Trophoblast cell (in vitro differentiated cells and primary cell): ENCODE data around the gene CENPU. TPM values are rescaled to one million over a fixed set of nuclear protein-coding genes. Genes with fewer than 3 reads are reported as not detected.
"Not testable (repeated sequence)": the region's sequence is repeated elsewhere in the genome, so short reads cannot be mapped to it uniquely, and the experiment has no call there.

ENCODE experiments used
- DNase-seq, 2 donors: peaks; one replicate each; pipeline ENCODE4 v3.0.0-alpha.2; 2016
- H2AFZ ChIP-seq: 2 replicates; pipeline ENCODE4 v1.6.1; 2013; ENCODE audit warnings: low read length, moderate library complexity, mild to moderate bottlenecking; ENCODE audit not compliant: insufficient read depth, poor library complexity
- H2AK5ac ChIP-seq: 2 replicates; pipeline ENCODE4 v1.6.1; 2013; ENCODE audit warnings: mild to moderate bottlenecking, low read length
- H2BK120ac ChIP-seq: 2 replicates; pipeline ENCODE4 v1.6.1; 2013; ENCODE audit warnings: low read length, mild to moderate bottlenecking, moderate library complexity; ENCODE audit not compliant: insufficient read depth, poor library complexity
- H2BK12ac ChIP-seq: 2 replicates; pipeline ENCODE4 v1.6.1; 2013; ENCODE audit warnings: mild to moderate bottlenecking, low read length, moderate library complexity
- H2BK5ac ChIP-seq: 2 replicates; pipeline ENCODE4 v1.6.1; 2013; ENCODE audit warnings: low read length, low read depth, moderate library complexity, mild to moderate bottlenecking; ENCODE audit not compliant: poor library complexity
- H3K14ac ChIP-seq: 2 replicates; pipeline ENCODE4 v1.6.1; 2013; ENCODE audit warnings: mild to moderate bottlenecking, low read length
- H3K18ac ChIP-seq: 2 replicates; pipeline ENCODE4 v1.6.1; 2013; ENCODE audit warnings: mild to moderate bottlenecking, low read length
- H3K23ac ChIP-seq: 2 replicates; pipeline ENCODE4 v1.6.1; 2013; ENCODE audit warnings: low read length
- H3K27ac ChIP-seq: 2 replicates; pipeline ENCODE4 v1.5.1; 2013; ENCODE audit warnings: low read depth, mild to moderate bottlenecking, inconsistent platforms, low read length, moderate library complexity
- H3K27me3 ChIP-seq: 2 replicates; pipeline ENCODE4 v1.6.1; 2013; ENCODE audit warnings: inconsistent platforms, mild to moderate bottlenecking, low read length, moderate library complexity; ENCODE audit not compliant: insufficient read depth
- H3K36me3 ChIP-seq, 2 experiments: 1 replicate in 1 of 2; 2 replicates in 1 of 2; pipeline ENCODE4 v1.6.1; 2013; ENCODE audit warnings: low read length in 2 of 2, mild to moderate bottlenecking in 2 of 2, moderate library complexity in 1 of 2; ENCODE audit not compliant: insufficient read depth in 2 of 2, control insufficient read depth in 1 of 2
- H3K4ac ChIP-seq: 2 replicates; pipeline ENCODE4 v1.6.1; 2013; ENCODE audit warnings: low read depth, mild to moderate bottlenecking, low read length, moderate library complexity
- H3K4me1 ChIP-seq, 2 experiments: 1 replicate in 1 of 2; 2 replicates in 1 of 2; pipeline ENCODE4 v1.6.1; 2013; ENCODE audit warnings: low read length in 2 of 2, mild to moderate bottlenecking in 2 of 2, moderate library complexity in 1 of 2; ENCODE audit not compliant: insufficient read depth in 2 of 2, control insufficient read depth in 1 of 2
- H3K4me2 ChIP-seq: 2 replicates; pipeline ENCODE4 v1.6.1; 2013; ENCODE audit warnings: inconsistent platforms, mild to moderate bottlenecking, low read length, moderate library complexity
- H3K4me3 ChIP-seq: 2 replicates; pipeline ENCODE4 v1.5.1; 2013; ENCODE audit warnings: mild to moderate bottlenecking, low read depth, low read length, inconsistent platforms
- H3K79me1 ChIP-seq: one replicate; pipeline ENCODE4 v1.6.1; 2013; ENCODE audit warnings: low read length
- H3K79me2 ChIP-seq: 2 replicates; pipeline ENCODE4 v1.6.1; 2013; ENCODE audit warnings: low read length, mild to moderate bottlenecking; ENCODE audit not compliant: control insufficient read depth, insufficient read depth, poor library complexity
- H3K9ac ChIP-seq: 2 replicates; pipeline ENCODE4 v1.6.1; 2013; ENCODE audit warnings: mild to moderate bottlenecking, low read length
- H3K9me3 ChIP-seq: 2 replicates; pipeline ENCODE4 v1.6.1; 2013; ENCODE audit warnings: low read depth, mild to moderate bottlenecking, control low read depth, inconsistent platforms, low read length; ENCODE audit not compliant: insufficient read depth
- H4K12ac ChIP-seq: 2 replicates; pipeline ENCODE4 v1.6.1; 2013; ENCODE audit warnings: low read depth, mild to moderate bottlenecking, low read length, moderate library complexity
- H4K8ac ChIP-seq: 2 replicates; pipeline ENCODE4 v1.6.1; 2013; ENCODE audit warnings: low read depth, mild to moderate bottlenecking, low read length, moderate library complexity
- H4K91ac ChIP-seq: one replicate; pipeline ENCODE4 v1.6.1; 2013; ENCODE audit warnings: low read depth, mild to moderate bottlenecking, low read length, moderate library complexity
- WGBS: extraction: QIAGEN DNeasy Blood & Tissue Kit; methylation state at CpG from one replicate; pipeline ENCODE4 v1.1.7; 2013; ENCODE audit warnings: missing lambda C conversion rate; ENCODE audit not compliant: insufficient read length, insufficient coverage; ENCODE audit errors: extremely low coverage; 5-methylcytosine and 5-hydroxymethylcytosine counted together
- polyA plus RNA-seq: library from polyadenylated mRNA; stranded (reverse); fragments of 200-250 nt; gene quantifications from 2 replicates; pipeline ENCODE4 v1.2.3, GENCODE V29; 2013

Gene CENPU, protein sequence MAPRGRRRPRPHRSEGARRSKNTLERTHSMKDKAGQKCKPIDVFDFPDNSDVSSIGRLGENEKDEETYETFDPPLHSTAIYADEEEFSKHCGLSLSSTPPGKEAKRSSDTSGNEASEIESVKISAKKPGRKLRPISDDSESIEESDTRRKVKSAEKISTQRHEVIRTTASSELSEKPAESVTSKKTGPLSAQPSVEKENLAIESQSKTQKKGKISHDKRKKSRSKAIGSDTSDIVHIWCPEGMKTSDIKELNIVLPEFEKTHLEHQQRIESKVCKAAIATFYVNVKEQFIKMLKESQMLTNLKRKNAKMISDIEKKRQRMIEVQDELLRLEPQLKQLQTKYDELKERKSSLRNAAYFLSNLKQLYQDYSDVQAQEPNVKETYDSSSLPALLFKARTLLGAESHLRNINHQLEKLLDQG
- 29.0 and 31.5 TPM in 2 replicates for polyA plus RNA-seq

DNA sequence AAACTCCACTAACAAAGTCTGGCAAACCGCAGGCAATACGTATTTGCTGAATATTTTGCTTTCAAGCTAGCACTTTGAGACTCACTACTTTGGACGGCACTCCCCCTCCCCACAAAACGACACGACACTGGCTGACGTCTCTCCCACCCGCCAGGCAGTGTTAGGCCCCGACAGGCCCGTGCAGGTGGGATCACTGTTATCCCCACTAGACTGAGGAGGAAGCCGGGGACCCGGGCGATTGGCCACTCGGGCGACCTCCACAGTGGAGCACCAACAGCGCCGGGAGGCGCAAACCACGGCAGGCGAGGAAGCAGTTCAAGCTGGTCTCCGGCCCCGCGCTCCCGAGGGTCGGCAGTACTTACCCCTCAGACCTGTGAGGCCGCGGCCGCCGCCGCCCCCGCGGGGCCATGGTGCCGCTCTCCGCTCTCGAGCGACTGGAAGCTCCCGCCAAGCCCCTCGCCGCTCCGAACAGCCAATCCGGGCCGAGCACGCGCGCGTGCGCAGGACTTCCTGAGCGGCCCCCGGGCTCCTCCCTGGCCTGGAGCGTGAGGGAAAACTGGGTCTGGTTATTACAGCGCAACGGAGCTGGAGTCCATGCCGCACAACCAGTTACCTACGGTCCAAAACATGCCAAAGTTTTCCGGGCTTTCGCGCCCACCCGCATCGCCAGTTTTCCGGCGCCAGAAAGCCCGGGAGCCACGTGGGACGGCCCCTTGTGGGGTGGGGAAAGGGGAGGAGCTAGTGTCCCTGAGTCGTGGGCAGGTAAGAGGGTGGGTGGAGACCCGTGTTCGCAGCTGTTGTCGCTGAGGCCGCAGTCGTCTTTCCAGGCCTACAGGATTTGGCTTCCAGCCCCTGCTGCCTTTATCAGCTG lies at the start of gene CENPU:
CENPU (minus strand) TSS at position 443 of the 871 bp plus-strand sequence; CDS start at position 409, 34 bp downstream.
- WGBS, result no CpG with 5 or more reads among the region's 69 CpGs
- Histone ChIP-seq H2BK12ac (no peak within 1 kb of the TSS), H3K4me1 (no peaks in the 10 kb centered on the region), H3K9ac (peak within 1 kb of the TSS; percentile 67), H3K27ac (peak within 1 kb of the TSS; percentile 3), H4K91ac (peak within 1 kb of the TSS; percentile 41), H2AFZ (peak within 1 kb of the TSS; percentile 85), H2BK5ac (peak within 1 kb of the TSS; percentile 7), H3K4ac (peak within 1 kb of the TSS; percentile 14), H3K27me3 (no peaks in the 10 kb centered on the region), H3K79me2 (no peaks in the 10 kb centered on the region), H4K8ac (peak within 1 kb of the TSS; percentile 9), H2BK120ac (no peak within 1 kb of the TSS), H3K18ac (peak within 1 kb of the TSS; percentile 34), H3K4me2 (peak within 1 kb of the TSS; percentile 96), H3K23ac (no peak within 1 kb of the TSS), H3K4me3 (peak within 1 kb of the TSS; percentile 88), H2AK5ac (no peak within 1 kb of the TSS), H3K14ac (no peak within 1 kb of the TSS), H3K79me1 (peaks cover 2% of the 10 kb centered on the region), H3K36me3 (peaks cover 0 to 4% of the 10 kb centered on the region in 2 experiments), H4K12ac (no peak within 1 kb of the TSS), H3K9me3 (no peaks in the 10 kb centered on the region)
- DNase-seq, result peak; percentile 97 to 99

DNA sequence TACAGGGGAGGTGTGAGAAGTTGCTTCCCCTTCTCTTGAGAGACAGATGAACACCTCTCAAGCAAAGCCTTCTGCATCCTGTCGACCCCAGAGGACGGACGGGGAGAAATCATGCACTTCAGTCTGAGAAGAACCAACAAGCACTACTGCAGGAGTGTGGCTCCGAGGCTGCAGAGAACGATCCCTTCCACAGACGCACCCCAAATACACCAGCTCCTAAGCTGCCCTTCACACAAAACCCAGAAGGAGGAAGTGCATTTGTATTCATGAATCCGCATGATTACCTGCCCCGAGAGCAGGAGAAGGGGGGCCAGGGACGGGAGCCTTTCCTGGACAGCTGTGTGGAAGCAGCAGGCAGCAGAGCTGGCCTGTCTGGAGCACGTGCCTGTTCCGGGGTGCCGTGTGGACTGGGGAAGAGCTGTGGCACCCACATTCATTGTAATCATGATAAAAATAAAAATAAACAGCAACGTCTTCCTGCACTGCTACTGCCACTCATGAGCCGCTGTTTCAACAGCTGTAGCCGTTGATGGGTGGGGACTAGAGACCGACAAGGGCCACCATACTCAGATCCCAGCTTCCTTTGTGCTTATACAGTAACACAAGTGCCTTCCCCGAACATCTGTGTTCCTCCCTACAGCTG lies 49.0 kb upstream of the CENPU start:
- no peak overlapping the region for H3K9ac ChIP-seq
- H3K23ac ChIP-seq, result no peak overlapping the region
- H2BK5ac ChIP-seq, result no peak overlapping the region
- WGBS, result no CpG with 5 or more reads among the region's 17 CpGs
- no peak overlapping the region for H2BK12ac ChIP-seq
- peaks cover 0 to 2% of the 10 kb centered on the region in 2 experiments for H3K36me3 ChIP-seq
- H3K4me3 ChIP-seq, result no peak overlapping the region
- no peak overlapping the region for H2BK120ac ChIP-seq
- peaks cover under 1% of the 10 kb centered on the region for H3K9me3 ChIP-seq
- no peak overlapping the region for H2AFZ ChIP-seq
- H3K4me1 ChIP-seq, result no peaks in the 10 kb centered on the region
- no peak overlapping the region for H4K91ac ChIP-seq
- H3K79me1 ChIP-seq, result no peaks in the 10 kb centered on the region
- no peak overlapping the region for H3K18ac ChIP-seq
- no peak overlapping the region for H3K27ac ChIP-seq
- no peaks in the 10 kb centered on the region for H3K79me2 ChIP-seq
- no peak overlapping the region for H4K8ac ChIP-seq
- no peak overlapping the region for H4K12ac ChIP-seq
- H2AK5ac ChIP-seq, result no peak overlapping the region
- no peaks in the 10 kb centered on the region for H3K27me3 ChIP-seq
- no peak overlapping the region for H3K4me2 ChIP-seq
- no peak overlapping the region for H3K4ac ChIP-seq
- DNase-seq, result no peak
- no peak overlapping the region for H3K14ac ChIP-seq

DNA sequence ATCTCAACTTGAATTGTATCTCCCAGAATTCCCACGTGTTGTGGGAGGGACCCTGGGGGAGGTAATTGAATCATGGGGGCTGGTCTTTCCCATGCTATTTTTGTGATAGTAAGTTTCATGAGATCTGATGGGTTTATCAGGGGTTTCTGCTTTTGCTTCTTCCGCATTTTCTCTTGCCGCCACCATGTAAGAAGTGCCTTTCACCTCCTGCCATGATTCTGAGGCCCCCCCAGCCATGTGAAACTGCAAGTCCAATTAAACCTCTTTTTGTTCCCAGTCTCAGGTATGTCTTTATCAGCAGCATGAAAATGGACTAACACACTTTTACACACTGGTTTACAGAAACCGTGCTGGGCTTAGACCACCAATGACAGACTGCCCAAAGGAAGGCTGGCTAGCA lies 45.3 kb upstream of the CENPU start:
- not testable (repeated sequence) for H3K9ac ChIP-seq, H3K79me2 ChIP-seq, H2AFZ ChIP-seq, H2BK12ac ChIP-seq, H3K27me3 ChIP-seq, H3K36me3 ChIP-seq, H2BK120ac ChIP-seq, H3K4me1 ChIP-seq, H4K8ac ChIP-seq, H2BK5ac ChIP-seq, H4K91ac ChIP-seq, H3K9me3 ChIP-seq, DNase-seq, H3K4me2 ChIP-seq, H3K23ac ChIP-seq, H3K4ac ChIP-seq, H3K18ac ChIP-seq, H3K79me1 ChIP-seq, H3K14ac ChIP-seq, H2AK5ac ChIP-seq, H3K27ac ChIP-seq, H4K12ac ChIP-seq, H3K4me3 ChIP-seq
- WGBS, result no CpG with 5 or more reads among the region's 4 CpGs

DNA sequence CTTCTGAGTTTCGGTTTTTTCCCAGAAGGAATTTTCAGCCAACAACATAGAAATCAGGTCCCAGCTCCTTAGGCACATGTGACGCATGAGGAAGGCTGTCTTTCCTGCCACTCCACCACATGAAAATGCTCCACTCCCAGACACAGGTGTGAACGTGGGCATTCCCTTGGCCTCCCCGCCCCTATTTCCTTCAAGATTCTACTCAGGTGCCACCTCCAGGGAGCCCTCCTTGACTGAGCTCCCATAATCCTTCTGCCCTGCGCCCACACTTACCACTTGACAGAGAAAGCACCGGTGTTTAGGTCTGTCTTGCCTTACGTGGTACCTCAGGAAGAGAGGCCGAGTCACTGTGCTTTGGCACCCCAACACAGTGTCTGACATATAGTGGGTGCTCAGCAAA lies 44.4 kb upstream of the CENPU start:
- Histone ChIP-seq H2AFZ (no peak overlapping the region), H3K79me2 (no peaks in the 10 kb centered on the region), H4K8ac (no peak overlapping the region), H2BK5ac (no peak overlapping the region), H3K4ac (no peak overlapping the region), H3K36me3 (no peaks in the 10 kb centered on the region), H2AK5ac (no peak overlapping the region), H3K4me2 (no peak overlapping the region), H4K91ac (no peak overlapping the region), H3K4me1 (no peaks in the 10 kb centered on the region), H3K27ac (no peak overlapping the region), H3K18ac (no peak overlapping the region), H2BK12ac (no peak overlapping the region), H3K23ac (no peak overlapping the region), H2BK120ac (no peak overlapping the region), H4K12ac (no peak overlapping the region), H3K9me3 (peaks cover 3% of the 10 kb centered on the region), H3K27me3 (no peaks in the 10 kb centered on the region), H3K9ac (no peak overlapping the region), H3K14ac (no peak overlapping the region), H3K79me1 (no peaks in the 10 kb centered on the region), H3K4me3 (no peak overlapping the region)
- WGBS, result no CpG with 5 or more reads among the region's 8 CpGs
- no peak for DNase-seq
